Measurements from ENCODE around the gene ACP2.

Gene ACP2

GRCh38 chr11:47233989-47234668 lies 14.5 kb downstream of the ACP2 start:
- Histone ChIP-seq H3K27ac (replicated peaks) (no peak overlapping the region), H3K4me3 (replicated peaks; ENCODE audit: insufficient read depth, low read length) (no peak overlapping the region), H3K27me3 (ENCODE audit: insufficient read depth, poor library complexity, severe bottlenecking) (no peaks in the 10 kb centered on the region)
- TF ChIP-seq GABPA (IDR thresholded peaks at IDR 0.05; ENCODE audit: low read depth) (no peak), POLR2AphosphoS5 (IDR thresholded peaks at IDR 0.05; ENCODE audit: low read depth) (no peak), SPI1 (IDR thresholded peaks at IDR 0.05; ENCODE audit: borderline replicate concordance, low read depth) (no peak), REST (IDR thresholded peaks at IDR 0.05; ENCODE audit: insufficient replicate concordance, low read depth) (no peak)
- TF ChIP-seq, protein P1, sequence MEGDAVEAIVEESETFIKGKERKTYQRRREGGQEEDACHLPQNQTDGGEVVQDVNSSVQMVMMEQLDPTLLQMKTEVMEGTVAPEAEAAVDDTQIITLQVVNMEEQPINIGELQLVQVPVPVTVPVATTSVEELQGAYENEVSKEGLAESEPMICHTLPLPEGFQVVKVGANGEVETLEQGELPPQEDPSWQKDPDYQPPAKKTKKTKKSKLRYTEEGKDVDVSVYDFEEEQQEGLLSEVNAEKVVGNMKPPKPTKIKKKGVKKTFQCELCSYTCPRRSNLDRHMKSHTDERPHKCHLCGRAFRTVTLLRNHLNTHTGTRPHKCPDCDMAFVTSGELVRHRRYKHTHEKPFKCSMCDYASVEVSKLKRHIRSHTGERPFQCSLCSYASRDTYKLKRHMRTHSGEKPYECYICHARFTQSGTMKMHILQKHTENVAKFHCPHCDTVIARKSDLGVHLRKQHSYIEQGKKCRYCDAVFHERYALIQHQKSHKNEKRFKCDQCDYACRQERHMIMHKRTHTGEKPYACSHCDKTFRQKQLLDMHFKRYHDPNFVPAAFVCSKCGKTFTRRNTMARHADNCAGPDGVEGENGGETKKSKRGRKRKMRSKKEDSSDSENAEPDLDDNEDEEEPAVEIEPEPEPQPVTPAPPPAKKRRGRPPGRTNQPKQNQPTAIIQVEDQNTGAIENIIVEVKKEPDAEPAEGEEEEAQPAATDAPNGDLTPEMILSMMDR (IDR thresholded peaks at IDR 0.05; ENCODE audit: insufficient read depth, low read length): no peak
- peak in 1 of 2 experiments; percentile 21 for DNase-seq (ENCODE audit: low read depth in 1 of 2, low spot score in 1 of 2)

DNA sequence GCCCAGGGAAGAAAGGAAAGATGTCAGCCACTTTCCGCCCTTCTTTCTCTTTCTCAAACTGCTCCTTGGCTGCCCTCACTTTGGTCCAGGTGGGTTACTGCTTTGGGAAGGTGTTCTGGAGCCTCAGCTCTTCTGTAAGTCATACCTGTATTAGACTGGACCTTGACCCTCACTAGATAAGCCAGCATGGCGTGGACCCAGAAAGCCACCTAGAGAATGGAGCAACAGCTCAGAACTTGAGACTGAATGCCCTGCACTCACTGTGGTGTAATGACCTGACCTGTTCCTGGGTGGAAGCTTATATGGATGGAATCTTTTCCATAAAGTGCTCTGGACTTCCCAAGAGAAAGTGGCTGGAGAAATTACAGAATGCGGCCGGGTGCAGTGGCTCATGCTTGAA lies 15.6 kb downstream of the ACP2 start:
- H3K27ac ChIP-seq (replicated peaks): no peak overlapping the region
- H3K4me3 ChIP-seq (replicated peaks; ENCODE audit: insufficient read depth, low read length): no peak overlapping the region
- TF ChIP-seq SPI1 (IDR thresholded peaks at IDR 0.05; ENCODE audit: borderline replicate concordance, low read depth): no peak
- no peak for TF ChIP-seq GABPA (IDR thresholded peaks at IDR 0.05; ENCODE audit: low read depth)
- DNase-seq (ENCODE audit: low read depth in 1 of 2, low spot score in 1 of 2): no peak
- no peaks in the 10 kb centered on the region for H3K27me3 ChIP-seq (ENCODE audit: insufficient read depth, poor library complexity, severe bottlenecking)

- no peaks in the 10 kb centered on the region for H3K27me3 ChIP-seq (ENCODE audit: insufficient read depth, poor library complexity, severe bottlenecking)
- TF ChIP-seq GABPA (IDR thresholded peaks at IDR 0.05; ENCODE audit: low read depth) (no peak), POLR2AphosphoS5 (IDR thresholded peaks at IDR 0.05; ENCODE audit: low read depth) (no peak), REST (IDR thresholded peaks at IDR 0.05; ENCODE audit: insufficient replicate concordance, low read depth) (no peak), SPI1 (IDR thresholded peaks at IDR 0.05; ENCODE audit: borderline replicate concordance, low read depth) (no peak)
- TF ChIP-seq, protein P1 (IDR thresholded peaks at IDR 0.05; ENCODE audit: insufficient read depth, low read length): no peak
- H3K4me3 ChIP-seq (replicated peaks; ENCODE audit: insufficient read depth, low read length): no peak overlapping the region
- H3K27ac ChIP-seq (replicated peaks): no peak overlapping the region
- no peak for DNase-seq (ENCODE audit: low read depth in 1 of 2, low spot score in 1 of 2)
Measured at GRCh38 chr11:47229161-47229560, 19.5 kb downstream of the ACP2 start.

DNA sequence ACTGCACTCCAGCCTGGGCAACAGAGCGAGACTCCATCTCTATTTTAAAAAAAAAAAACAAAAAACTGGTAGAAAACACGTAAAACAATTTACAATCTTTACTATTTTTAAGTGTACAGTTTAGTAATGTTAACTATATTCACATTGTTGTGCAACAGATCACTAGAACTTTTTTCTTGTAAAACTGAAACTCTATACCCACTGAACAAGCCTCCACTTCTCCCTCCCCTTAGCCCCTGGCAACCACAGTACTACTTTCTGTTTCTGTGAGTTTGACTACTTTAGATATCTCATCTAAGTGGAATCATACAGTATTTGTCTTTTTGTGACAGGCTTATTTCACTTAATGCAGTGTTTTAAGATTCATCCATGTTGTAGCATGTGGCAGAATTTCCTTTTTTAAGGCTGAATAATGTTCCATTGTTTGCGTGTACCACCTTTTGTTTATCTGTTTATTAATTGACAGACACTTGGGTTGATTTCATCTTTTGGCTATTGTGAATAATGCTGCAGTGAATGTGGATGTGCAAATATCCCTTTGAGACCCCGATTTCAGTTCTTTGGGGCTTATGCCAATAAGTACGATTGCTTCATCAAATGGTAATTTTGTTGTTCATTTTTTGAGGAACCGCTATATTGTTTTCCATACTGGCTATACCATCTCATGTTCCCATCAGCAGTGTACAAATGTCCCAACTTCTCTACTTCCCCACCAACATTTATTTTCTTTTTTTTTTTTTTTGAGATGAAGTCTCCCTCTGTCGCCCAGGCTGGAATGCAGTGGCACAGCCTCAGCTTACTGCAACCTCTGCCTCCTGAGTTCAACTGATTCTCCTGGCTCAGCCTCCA lies 22.8 kb downstream of the ACP2 start:
- no peak overlapping the region for H3K27ac ChIP-seq (replicated peaks)
- no peaks in the 10 kb centered on the region for H3K27me3 ChIP-seq (ENCODE audit: insufficient read depth, poor library complexity, severe bottlenecking)
- no peak for DNase-seq (ENCODE audit: low read depth in 1 of 2, low spot score in 1 of 2)
- TF ChIP-seq REST (IDR thresholded peaks at IDR 0.05; ENCODE audit: insufficient replicate concordance, low read depth) (no peak), GABPA (IDR thresholded peaks at IDR 0.05; ENCODE audit: low read depth) (no peak), SPI1 (IDR thresholded peaks at IDR 0.05; ENCODE audit: borderline replicate concordance, low read depth) (no peak), POLR2AphosphoS5 (IDR thresholded peaks at IDR 0.05; ENCODE audit: low read depth) (no peak)
- TF ChIP-seq, protein P1 (IDR thresholded peaks at IDR 0.05; ENCODE audit: insufficient read depth, low read length): no peak
- no peak overlapping the region for H3K4me3 ChIP-seq (replicated peaks; ENCODE audit: insufficient read depth, low read length)
